ENCODE results near the gene USP3.
"Not testable (repeated sequence)": the region's sequence is repeated elsewhere in the genome, so short reads cannot be mapped to it uniquely, and the experiment has no call there.

Gene USP3

DNA sequence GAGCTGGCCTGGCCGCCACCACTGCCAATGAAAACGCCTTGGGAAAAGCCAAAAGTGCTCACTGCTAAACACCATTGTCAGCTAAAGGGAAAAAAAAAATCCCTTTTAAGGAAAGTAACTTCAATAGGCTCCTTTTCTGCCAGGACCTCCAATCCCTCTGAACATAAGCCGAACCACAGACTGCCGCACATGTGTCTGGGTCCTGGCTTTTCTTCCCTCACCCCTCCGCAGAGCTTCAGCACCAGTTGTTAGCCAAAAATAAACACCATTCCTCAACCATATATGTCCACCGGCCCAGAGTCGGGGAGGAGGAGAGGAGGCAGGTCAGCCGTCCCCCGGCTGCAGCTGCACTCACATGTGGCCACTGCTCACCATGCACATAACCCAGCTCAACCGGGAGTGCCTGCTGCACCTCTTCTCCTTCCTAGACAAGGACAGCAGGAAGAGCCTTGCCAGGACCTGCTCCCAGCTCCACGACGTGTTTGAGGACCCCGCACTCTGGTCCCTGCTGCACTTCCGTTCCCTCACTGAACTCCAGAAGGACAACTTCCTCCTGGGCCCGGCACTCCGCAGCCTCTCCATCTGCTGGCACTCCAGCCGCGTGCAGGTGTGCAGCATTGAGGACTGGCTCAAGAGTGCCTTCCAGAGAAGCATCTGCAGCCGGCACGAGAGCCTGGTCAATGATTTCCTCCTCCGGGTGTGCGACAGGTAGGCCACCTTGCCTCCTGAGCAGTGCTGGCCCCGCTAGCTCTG is 92.8 kb downstream of the USP3 start, which contains the start of gene FBXL22:
TSS of gene FBXL22 (plus strand) at position 350 of the 753 bp plus-strand sequence. CDS start at position 356, 6 bp downstream.
- DNase-seq = no peak

DNA sequence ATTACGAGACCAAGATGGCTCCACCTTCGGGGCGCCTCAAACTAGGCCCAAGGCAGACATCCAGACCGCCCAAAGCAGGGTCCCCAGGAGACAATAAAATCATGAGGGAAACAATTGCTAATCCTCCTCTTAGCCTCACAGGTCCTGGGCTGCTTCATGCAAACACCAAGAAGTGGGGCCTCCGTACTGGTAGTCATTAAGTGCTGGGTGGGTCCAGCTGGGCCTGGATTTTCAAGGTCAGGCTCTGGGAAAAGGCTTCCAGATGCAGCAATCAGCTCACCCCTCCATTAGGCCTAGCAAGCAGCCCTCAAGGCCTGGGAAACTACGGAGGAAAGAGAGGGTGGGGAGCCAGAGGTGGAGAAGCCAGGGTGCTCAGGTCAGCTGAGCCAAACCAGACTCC is 93.4 kb downstream of the USP3 start:
- DNase-seq = no peak

DNA sequence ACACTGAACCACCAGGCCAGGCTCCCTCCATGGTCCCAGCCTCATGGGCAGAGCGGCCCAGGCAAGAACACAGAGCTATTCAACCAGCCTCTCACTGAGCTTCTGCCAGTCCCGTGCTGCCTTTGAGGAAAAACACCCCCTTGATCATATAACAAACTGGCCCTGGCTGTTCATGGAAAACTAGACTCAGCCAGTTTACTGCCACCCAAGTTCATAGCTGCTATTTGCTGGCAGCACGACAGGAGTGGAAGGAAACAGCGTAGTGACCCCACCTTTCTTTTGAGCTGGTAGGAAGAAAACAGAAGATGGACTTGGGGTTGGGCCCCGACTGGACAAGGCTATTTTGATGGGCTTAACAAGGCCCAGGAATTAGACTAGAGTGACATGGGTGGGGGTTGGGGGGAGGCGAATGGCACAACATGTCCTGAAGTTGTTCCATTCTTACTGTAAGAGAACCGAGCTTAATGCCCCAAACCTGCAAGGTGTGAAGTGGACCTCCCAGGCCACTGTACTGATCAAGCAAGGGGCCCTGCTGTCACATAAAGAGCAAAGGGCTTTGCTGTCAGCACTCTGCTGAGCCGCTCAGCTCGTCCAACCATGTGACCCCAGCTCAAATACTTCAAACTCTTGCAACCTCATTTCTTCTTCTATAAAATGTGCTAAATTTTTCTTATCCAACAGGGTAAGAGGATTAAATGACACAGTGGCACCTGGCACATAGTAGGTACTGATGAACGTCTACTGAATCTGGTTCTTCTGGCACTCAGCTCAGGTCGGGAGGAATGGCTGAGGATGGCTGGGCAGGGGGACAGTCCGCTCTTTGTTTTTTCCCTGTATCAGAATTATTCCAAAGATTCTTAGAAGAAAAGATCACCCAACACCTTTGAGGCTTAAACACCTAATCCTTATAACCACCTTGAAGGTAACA is 94.3 kb downstream of the USP3 start:
- no peak for DNase-seq

DNA sequence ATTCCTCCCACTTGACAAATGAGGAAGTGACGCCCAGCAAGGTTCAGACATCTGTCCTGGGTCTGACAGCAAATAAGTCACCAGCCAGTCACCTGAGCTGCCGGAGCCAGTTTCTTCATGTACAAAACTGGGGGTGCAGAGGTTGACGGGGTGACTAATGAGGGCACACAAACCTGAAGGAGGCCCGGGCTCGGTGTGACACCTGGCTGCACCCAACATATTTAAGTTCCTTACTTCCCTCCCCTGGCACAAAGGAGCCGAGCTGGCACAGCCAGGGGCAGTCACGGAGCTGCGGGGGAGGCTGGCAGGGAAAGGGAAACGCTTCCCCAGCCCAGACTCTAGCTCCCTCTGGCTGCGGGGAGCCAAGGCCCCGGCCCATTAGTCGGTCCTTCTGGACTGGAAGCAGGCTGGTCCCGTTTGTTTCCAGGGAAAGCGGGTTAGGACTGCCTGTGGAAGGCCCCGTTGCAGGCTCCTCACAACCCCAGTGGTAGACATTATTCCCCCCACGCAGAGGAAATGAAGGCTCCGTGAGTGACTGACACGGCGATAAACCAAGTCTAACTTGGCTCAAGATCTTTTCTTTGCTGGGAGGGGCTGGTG is 95.1 kb downstream of the USP3 start:
- DNase-seq = no peak

DNA sequence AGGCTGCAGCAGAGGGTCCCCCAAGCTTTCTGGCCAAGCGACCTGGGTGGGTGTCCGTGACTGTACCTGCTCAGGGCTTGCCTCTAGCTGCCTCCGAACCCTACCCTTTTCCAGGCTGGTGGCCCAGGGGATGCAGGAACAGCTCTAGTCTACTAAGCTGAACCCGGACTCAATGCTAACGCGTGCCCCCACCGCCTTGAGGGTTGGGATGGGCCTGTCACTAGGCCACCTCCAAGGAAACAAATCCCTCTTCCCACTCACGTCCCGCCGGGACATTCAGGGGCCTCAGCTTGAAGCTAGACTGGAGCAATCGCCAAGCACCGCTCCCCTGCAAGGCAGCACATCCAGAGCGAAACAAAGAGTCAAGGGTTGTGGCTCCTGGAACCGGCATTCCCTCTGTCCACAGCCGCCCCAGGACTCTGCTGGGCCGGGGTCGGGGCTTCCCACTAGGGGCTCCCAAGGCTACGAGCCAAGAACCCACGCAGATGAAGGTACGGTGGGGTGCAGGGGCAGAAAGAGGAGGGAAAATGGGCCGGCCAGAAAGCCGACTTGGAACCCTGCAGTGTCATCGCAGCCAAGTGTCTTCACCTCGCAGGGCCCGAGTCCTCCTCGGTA is 95.7 kb downstream of the USP3 start:
- DNase-seq = no peak

DNA sequence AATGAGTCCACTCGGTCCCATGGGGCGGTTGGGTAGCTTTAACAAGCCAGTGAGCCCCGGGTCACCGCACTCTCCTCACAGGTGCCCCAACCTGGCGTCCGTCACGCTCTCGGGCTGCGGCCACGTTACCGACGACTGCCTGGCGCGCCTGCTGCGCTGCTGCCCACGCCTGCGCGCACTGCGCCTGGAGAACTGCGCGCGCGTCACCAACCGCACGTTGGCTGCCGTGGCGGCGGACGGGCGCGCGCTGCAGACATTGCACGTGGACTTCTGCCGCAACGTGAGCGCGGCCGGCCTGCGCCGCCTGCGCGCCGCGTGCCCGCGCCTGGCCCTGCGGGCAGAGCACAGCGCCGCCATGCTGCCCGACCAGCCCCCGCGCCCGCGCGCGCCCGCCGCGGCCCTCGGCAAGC is 96.2 kb downstream of the USP3 start:
- DNase-seq = peak; percentile 96

DNA sequence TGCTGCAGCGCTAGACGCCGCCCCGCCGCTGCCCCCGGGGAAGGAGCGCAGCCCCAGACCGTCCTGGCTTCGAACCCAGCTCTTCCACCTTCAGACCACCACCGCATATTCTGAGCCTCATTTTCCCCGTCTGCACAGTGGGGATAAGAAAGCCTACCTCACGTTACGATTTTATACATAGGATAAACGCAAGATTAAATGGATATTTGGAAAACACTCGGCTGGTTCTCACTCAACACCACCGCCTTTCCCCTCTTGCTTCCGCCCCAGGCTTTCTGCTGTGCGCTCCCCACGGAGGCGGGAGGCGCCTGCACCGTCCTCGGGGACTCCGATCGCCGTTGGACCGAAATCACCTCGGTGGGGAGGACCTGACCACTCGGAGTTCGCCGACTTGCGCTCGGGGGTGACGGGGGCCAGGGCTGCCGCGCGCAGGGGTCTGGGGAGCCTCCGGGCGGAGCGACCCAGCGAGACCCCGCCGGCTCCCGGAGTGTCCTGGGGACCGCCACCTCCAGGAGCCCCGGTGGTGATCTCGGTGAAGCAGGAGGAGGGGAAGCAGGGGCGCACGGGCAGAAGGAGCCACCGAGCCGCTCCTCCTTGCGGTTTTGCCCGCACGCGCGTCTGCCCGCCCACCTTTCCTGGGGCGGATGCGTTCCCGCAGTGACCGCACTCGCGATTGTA is 96.8 kb downstream of the USP3 start:
- DNase-seq = peak; percentile 79

DNA sequence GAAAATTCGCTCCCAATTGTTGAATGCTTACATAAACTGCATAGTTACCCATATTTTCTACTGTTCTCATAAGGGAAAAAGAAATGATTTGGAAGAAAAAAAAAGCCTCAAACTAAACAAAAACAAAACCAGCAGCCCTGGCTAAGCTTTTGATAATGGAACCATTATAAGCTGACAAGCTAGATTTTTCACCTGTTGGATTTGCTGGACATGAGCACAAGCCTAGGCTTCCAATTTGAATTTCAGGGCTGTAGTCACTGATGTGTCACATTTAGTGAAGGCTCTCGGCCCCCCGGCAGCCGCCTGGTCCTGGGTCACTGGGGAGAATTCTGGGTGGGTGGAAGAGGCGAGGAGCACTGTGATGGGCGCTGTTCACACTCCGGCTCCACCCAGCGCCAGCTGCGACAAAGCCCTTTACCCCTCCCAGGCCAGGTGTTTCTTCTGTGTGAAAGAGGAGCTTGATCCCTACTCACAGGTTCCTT is 97.4 kb downstream of the USP3 start:
- no peak for DNase-seq

DNA sequence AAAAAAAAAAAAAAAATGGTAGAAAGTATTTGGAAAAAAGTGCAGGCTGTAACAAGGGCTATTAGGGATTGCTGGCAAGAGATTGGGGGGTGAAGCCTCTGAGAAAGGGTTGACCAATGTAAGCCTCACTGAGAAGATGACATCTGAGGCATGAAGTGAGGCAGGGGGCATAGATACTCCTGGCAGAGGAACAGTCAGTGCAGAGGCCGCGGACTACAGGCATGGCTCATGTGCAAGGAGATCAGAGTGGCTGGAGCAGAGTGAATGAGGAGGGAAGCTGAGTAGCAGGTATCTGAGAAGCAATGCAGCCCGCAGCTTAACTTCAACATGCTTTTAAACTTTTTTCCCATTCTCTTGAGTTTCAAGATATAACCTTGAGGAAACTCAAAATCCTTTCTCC is 98.2 kb downstream of the USP3 start:
- DNase-seq = no peak

DNA sequence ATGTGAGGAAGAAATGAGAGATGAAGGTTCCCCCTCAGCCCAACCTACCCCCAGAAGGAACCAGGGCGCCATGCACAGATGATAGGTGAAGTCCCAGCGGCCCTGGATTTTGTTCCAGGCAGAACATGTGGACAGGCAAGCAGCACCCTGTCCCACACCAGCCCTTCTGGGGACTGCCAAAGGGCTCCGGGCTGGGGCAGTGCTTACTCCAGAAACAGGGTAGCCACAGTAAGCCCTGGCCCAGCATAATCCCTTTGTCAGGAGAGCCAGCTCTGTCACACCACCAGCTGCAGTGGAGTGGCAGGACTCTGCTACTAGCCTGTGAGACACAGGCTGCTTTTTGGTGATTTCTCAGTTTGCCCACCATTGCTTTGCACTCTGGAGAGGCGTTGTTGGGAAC is 99.1 kb downstream of the USP3 start:
- no peak for DNase-seq

DNA sequence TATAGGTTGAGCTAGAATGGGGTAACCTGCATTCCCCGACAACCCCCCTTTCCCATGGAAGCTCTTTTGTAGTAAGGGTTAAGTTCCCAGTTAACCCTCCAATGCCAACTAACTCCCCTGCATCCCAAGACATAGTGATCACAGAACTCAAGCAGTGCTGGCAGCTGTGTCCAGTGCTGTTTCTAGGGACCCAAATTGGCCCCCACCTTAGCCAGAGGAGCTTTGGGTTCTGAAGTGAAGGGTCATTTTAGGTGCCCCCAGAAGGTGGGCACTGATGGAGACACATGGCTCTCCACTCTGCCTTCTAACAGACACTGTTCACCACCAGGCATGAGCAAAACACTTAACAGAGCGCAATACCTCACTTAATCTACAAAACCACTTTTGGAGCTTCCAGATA is 99.9 kb downstream of the USP3 start:
- no peak for DNase-seq

DNA sequence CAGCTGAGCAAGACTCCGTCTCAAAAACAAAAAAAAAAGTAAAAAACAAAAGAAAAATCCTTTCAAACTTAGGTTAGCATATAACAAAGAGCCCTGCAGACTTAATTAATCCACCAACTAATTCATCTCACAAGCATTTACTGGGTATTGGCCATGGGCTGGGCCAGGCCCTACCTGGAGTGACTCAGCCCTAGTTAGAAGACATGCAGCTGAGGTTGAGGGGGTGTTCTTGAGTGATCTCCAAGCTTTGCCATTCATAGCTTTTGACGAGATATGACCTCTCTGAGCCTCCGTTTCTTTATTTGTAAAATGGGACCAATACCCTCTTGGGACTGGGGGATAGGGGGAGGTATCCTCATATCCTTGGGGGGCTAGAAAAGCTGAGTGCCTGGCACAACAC is 100.6 kb downstream of the USP3 start:
- DNase-seq = no peak

DNA sequence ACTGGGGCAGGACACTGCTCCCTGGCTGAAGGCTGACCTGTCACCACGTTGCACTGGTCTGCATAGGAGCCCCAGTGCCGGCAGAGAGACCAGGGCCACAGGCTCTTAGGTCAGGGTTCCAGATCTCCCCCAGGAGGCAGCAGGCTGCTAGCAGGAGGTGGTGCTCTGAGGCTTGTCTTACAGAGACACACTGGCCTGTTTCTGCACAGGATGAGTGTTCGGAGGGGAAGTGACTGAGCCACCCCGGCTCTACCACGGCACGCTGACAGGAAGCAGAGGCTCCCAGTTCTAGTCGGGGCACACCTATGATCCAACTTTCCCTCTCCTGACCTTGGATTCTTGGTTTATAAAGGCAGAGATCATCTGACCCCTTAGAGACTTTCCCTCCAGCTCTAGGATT is 101.4 kb downstream of the USP3 start:
- peak; percentile 76 for DNase-seq

DNA sequence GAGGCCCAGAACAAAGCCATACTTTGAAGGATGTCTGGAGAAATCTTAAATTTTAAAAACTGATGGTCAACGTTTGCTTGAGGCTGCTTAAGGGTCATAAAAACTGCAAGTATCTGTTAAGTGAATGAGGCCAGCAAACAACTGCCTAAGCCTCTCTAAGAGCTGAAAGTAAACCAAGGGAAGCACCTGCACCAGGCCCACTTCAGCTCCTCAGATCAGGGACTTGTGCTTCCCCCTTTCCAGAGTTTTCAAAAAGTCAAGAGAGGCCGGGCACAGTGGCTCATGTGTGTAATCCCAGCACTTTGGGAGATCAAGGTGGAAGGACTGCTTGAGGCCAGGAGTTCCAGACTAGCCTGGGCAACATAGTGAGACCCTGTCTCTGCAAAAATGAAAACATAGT is 101.9 kb downstream of the USP3 start:
- DNase-seq = no peak

DNA sequence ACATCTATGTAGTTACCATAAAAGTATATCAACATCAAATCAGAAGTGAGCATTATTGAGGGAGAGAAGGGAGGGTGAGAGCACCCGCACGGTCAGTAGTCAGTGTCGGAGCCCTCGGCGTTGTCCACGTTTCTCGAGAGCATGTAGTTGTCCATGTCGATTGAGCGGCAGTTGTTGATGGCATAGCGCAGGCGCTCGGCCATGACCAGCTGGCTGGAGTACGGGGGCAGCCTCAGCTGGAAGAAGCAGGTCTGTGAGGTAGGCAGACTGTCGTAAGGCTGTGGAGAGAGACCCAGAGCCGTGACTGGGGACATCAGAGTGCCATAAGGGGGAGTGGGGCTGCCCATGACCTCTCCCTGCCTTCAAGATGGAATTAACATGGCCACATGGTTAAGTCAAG is 104.6 kb downstream of the USP3 start:
- no peak for DNase-seq

DNA sequence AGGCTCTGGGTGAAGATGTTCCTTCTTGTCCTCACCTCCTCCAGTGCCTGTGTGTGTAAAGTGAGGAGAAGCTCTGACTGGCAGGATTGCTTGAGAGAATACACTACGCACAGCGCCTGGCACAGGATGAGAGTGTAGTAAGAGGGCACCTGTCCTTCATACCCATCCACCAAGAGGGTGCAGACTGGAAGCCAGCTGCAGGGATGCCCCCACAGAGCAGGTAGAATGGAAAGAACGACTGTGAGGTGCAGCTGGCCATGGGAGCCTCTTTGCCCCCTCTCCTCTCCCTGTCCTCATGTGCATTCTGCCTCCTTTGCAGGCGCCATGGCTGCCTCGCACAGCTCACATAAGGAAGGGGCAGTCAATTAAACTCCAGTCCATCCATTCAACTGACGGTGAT is 105.1 kb downstream of the USP3 start:
- DNase-seq = no peak

DNA sequence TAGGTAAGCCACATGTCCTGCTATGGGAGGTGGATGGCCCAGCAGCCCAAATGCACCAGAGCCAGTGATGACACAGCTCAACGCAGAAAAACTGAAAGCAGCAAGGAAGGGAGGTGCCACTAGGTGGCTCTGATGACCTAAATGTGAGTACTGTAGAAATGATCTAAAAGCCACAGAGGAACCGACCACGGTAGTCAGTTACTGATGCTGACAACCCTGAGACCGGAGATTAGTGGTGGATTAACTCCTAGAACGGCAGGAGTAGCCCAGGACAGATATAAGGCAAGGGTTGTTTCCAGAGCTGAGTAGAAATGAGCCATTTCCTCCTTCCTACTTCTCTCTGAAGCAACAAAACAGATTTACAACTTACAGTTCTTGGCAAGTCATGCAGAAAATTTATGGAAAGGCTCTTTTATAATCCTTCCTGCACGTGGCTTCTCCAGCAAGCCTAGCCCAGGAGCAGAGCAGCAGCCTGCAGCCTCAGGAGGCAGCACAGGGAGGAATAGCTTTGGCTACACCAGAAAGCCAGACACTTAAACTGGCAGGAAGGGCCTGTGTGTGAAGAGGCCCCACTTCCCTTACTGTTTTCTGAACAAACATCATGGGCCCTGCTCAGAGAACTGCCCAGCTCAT is 105.9 kb downstream of the USP3 start:
- DNase-seq = no peak

DNA sequence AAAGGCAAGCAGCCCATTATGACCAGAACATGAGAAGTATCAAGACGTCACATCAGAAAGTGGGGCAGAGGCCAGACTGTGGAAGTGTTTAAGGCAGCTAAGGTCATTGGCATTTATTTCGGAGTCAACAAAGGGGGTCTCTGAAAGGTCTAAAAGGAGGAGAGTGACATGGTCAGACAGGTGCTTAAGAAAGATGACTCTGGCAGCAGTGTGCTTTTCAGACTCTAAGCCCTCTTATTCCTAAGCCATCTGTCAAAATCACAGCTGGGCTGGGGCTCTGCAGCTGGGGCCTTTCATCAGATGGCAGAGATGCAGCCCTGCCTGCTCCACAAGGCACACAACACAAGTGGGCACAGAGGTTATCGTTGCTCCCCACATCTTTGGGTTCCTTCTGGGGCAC is 106.8 kb downstream of the USP3 start:
- no peak for DNase-seq

DNA sequence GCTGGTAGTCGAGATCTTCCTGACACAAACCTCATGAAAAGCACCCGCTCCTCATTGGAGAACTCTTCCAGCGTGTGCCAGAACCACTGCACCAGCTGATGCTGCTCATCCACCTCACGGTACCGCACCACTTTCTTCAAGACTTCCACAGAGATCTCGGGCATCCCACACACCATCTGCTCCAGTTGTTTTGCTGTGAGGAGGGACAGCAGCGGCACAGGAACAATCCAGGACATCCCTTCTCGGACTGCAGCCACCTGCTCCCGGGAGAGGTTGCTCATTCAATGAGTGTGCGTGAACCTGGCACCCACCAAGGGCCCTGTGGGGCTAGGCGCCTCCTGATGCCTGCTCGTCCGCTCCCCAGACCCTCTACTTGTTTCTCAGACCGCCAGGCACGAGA is 107.9 kb downstream of the USP3 start:
- no peak for DNase-seq

DNA sequence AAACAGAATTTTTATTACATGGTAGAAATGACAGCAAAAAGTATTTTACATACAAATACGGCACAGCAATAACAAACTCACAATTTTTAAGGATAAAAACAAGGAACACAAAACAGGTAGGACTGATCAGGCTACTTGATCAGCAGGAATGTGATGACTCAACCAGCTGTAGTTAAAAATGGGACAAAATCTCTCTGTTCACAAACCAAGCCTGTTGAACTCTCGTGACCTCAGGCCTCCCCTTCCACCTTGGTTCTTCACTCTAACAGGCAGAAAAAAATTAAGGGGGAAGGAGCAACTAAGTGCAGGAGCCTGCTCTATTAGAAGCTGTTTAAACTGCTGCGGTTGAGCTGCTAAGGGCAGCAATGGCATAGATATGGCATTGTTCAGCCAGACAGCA is 111.5 kb downstream of the USP3 start:
- no peak for DNase-seq

DNA sequence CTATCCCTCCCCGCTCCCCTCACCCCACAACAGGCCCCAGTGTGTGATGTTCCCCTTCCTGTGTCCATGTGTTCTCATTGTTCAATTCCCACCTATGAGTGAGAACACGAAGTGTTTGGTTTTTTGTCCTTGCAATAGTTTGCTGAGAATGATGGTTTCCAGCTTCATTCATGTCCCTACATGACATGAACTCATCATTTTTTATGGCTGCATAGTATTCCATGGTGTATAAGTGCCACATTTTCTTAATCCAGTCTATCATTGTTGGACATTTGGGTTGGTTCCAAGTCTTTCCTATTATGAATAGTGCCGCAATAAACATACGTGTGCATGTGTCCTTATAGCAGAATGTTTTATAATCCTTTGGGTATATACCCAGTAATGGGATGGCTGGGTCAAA is 112.8 kb downstream of the USP3 start:
- DNase-seq = not testable (repeated sequence)

DNA sequence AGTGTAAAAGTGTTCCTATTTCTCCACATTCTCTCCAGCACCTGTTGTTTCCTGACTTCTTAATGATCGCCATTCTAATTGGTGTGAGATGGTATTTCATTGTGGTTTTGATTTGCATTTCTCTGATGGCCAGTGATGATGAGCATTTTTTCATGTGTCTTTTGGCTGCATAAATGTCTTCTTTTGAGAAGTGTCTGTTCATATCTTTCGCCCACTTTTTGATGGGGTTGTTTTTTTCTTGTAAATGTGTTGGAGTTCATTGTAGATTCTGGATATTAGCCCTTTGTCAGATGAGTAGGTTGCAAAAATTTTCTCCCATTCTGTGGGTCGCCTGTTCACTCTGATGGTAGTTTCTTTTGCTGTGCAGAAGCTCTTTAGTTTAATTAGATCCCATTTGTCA is 113.2 kb downstream of the USP3 start:
- not testable (repeated sequence) for DNase-seq

Measured in activated CD8-positive, alpha-beta memory T cell treated with anti-CD3 and anti-CD28 coated beads, Interleukin-2, amount 50 U/mL, for 48 hours (primary cell).